H1 (cell line): ENCODE measurements around the gene PRG3. TPM values are rescaled to one million over a fixed set of nuclear protein-coding genes. Genes with fewer than 3 reads are reported as not detected.

Source experiments
- CTCF ChIA-PET: fragments of 300-600 bp; sonication (Branson Sonifier 250); formaldehyde crosslinking; loops from one replicate; lab custom pipeline; 2021; ENCODE audit not compliant: partially characterized antibody; lab: Charles Lee
- POLR2A ChIA-PET: fragments of 300-600 bp; sonication (Branson Sonifier 250); formaldehyde crosslinking; loops from one replicate; lab custom pipeline; 2021; ENCODE audit warnings: inconsistent platforms; ENCODE audit not compliant: partially characterized antibody; lab: Charles Lee
- DNase-seq, 2 experiments: peaks; one replicate each; pipeline versions ENCODE4 v3.0.0 to v3.0.0-alpha.2; 2010 to 2022; ENCODE audit warnings: low spot score in 2 of 2, low read depth in 1 of 2, mixed read lengths in 1 of 2
- FAIRE-seq: peaks from 2 replicates; lab custom pipeline; 2011; peaks lifted over from hg19 to GRCh38; lab: Jason Lieb, UNC
- H2AFZ ChIP-seq: 2 replicates; pipeline ENCODE4 v1.8.1; 2012; ENCODE audit warnings: low read length, inconsistent platforms
- H2AK5ac ChIP-seq: 2 replicates; pipeline ENCODE4 v1.6.1; 2013; ENCODE audit warnings: low read depth, low read length
- H2BK120ac ChIP-seq: replicated peaks from 2 replicates; pipeline ENCODE3; 2013; ENCODE audit warnings: low read depth, low read length, inconsistent platforms
- H2BK12ac ChIP-seq: 2 replicates; pipeline ENCODE4 v1.6.1; 2013; ENCODE audit warnings: low read depth, low read length
- H2BK15ac ChIP-seq: 2 replicates; pipeline ENCODE4 v1.6.1; 2013; ENCODE audit warnings: low read length
- H2BK20ac ChIP-seq: 2 replicates; pipeline ENCODE4 v1.6.1; 2013; ENCODE audit warnings: low read length
- H2BK5ac ChIP-seq: 2 replicates; pipeline ENCODE4 v1.6.1; 2013; ENCODE audit warnings: low read depth, low read length
- H3K14ac ChIP-seq: 2 replicates; pipeline ENCODE4 v1.6.1; 2013; ENCODE audit warnings: inconsistent platforms; ENCODE audit not compliant: insufficient read length
- H3K18ac ChIP-seq: 2 replicates; pipeline ENCODE4 v1.6.1; 2013; ENCODE audit warnings: low read length; ENCODE audit errors: extremely low read depth
- H3K23ac ChIP-seq: 2 replicates; pipeline ENCODE4 v1.6.1; 2013; ENCODE audit warnings: inconsistent platforms; ENCODE audit not compliant: insufficient read length
- H3K23me2 ChIP-seq: 2 replicates; pipeline ENCODE4 v1.6.1; 2013; ENCODE audit warnings: low read depth, low read length
- H3K27ac ChIP-seq: 2 replicates; pipeline ENCODE4 v1.6.1; 2011; ENCODE audit warnings: low read depth, low read length, inconsistent platforms
- H3K27me3 ChIP-seq, 4 experiments: replicated peaks in 1 of 4; 1 replicate in 1 of 4; 2 replicates in 3 of 4; pipeline versions ENCODE4 v1.6.1 to v1.8.1; 2011 to 2013; ENCODE audit warnings: low read length in 3 of 4, mild to moderate bottlenecking in 3 of 4, inconsistent platforms in 2 of 4, mixed read lengths in 2 of 4, moderate library complexity in 1 of 4; ENCODE audit not compliant: control insufficient read depth in 3 of 4, insufficient read depth in 3 of 4; ENCODE audit errors: extremely low read depth in 1 of 4
- H3K36me3 ChIP-seq, 4 experiments: 2 replicates each; pipeline versions ENCODE4 v1.6.1 to v1.8.1; 2011 to 2013; ENCODE audit warnings: mild to moderate bottlenecking in 4 of 4, low read length in 3 of 4, moderate library complexity in 2 of 4, control low read depth in 1 of 4, inconsistent platforms in 1 of 4; ENCODE audit not compliant: insufficient read depth in 4 of 4, control insufficient read depth in 2 of 4
- H3K4ac ChIP-seq: replicated peaks from 2 replicates; pipeline ENCODE3; 2013; ENCODE audit warnings: low read length, low read depth, mixed read lengths, inconsistent platforms; ENCODE audit not compliant: insufficient read length
- H3K4me1 ChIP-seq, 4 experiments: replicated peaks in 1 of 4; 1 replicate in 1 of 4; 2 replicates in 3 of 4; pipeline versions ENCODE4 v1.6.1 to v1.8.1; 2011 to 2013; ENCODE audit warnings: low read length in 3 of 4, inconsistent platforms in 2 of 4, mixed read lengths in 1 of 4; ENCODE audit not compliant: insufficient read depth in 4 of 4, control insufficient read depth in 3 of 4
- H3K4me2 ChIP-seq, 2 experiments: 2 replicates each; pipeline versions ENCODE4 v1.6.1 to v1.8.1; 2011 to 2013; ENCODE audit warnings: low read depth in 2 of 2, low read length in 2 of 2, control low read depth in 1 of 2, inconsistent platforms in 1 of 2, mild to moderate bottlenecking in 1 of 2; ENCODE audit not compliant: insufficient read depth in 1 of 2
- H3K4me3 ChIP-seq, 4 experiments: fragments of 200-600, 300-600 bp in 1 of 4; sonication (generic), shearing (Covaris generic), sonication (Bioruptor Twin) in 1 of 4; 2 replicates each; pipeline versions ENCODE4 v1.5.1 to v1.8.1; 2011 to 2016; ENCODE audit warnings: low read length in 4 of 4, low read depth in 3 of 4, control low read depth in 2 of 4, inconsistent platforms in 2 of 4, mild to moderate bottlenecking in 2 of 4, mixed read lengths in 1 of 4, moderate library complexity in 1 of 4; ENCODE audit not compliant: insufficient read depth in 2 of 4; ENCODE audit errors: extremely low read depth in 1 of 4
- H3K56ac ChIP-seq: replicated peaks from 2 replicates; pipeline ENCODE3; 2013; ENCODE audit warnings: low read depth, mild to moderate bottlenecking, mixed read lengths, low read length, inconsistent platforms; ENCODE audit not compliant: insufficient read length
- H3K79me1 ChIP-seq: 2 replicates; pipeline ENCODE4 v1.6.1; 2013; ENCODE audit warnings: low read depth, low read length, control low read depth
- H3K79me2 ChIP-seq, 2 experiments: 2 replicates each; pipeline versions ENCODE4 v1.6.1 to v1.8.1; 2012 to 2013; ENCODE audit warnings: low read length in 2 of 2, mild to moderate bottlenecking in 2 of 2, inconsistent platforms in 1 of 2; ENCODE audit not compliant: insufficient read depth in 2 of 2, control insufficient read depth in 1 of 2
- H3K9ac ChIP-seq, 4 experiments: replicated peaks in 1 of 4; 1 replicate in 1 of 4; 2 replicates in 3 of 4; pipeline versions ENCODE4 v1.6.1 to v1.8.1; 2011 to 2013; ENCODE audit warnings: low read depth in 3 of 4, low read length in 3 of 4, control low read depth in 2 of 4, mild to moderate bottlenecking in 2 of 4, moderate library complexity in 2 of 4, inconsistent platforms in 1 of 4; ENCODE audit errors: extremely low read depth in 1 of 4
- H3K9me3 ChIP-seq, 2 experiments: 2 replicates each; pipeline versions ENCODE4 v1.6.1 to v1.8.1; 2012 to 2013; ENCODE audit warnings: mild to moderate bottlenecking in 2 of 2, moderate library complexity in 2 of 2, control low read depth in 1 of 2, inconsistent platforms in 1 of 2, low read depth in 1 of 2, low read length in 1 of 2, mixed read lengths in 1 of 2; ENCODE audit not compliant: insufficient read depth in 2 of 2
- H4K20me1 ChIP-seq, 2 experiments: replicated peaks in 1 of 2; 2 replicates each; pipeline versions ENCODE3 to v1.8.1; 2011 to 2013; ENCODE audit warnings: inconsistent platforms in 2 of 2, low read length in 2 of 2, mild to moderate bottlenecking in 1 of 2; ENCODE audit not compliant: insufficient read depth in 2 of 2, control insufficient read depth in 1 of 2
- H4K5ac ChIP-seq: 2 replicates; pipeline ENCODE4 v1.6.1; 2013; ENCODE audit warnings: low read length, low read depth, mixed read lengths, inconsistent platforms; ENCODE audit not compliant: insufficient read length
- H4K8ac ChIP-seq: 2 replicates; pipeline ENCODE4 v1.8.0; 2013; ENCODE audit warnings: mild to moderate bottlenecking, moderate library complexity, low read length, inconsistent platforms; ENCODE audit not compliant: insufficient read depth; ENCODE audit errors: extremely low read depth
- H4K91ac ChIP-seq: replicated peaks from 2 replicates; pipeline ENCODE3; 2013; ENCODE audit warnings: low read length, mixed read lengths, inconsistent platforms; ENCODE audit not compliant: insufficient read length
- E2F6 ChIP-seq: IDR thresholded peaks from 2 replicates; pipeline ENCODE4 v1.6.1; 2012; ENCODE audit warnings: inconsistent platforms
- POU5F1 ChIP-seq: IDR thresholded peaks from 2 replicates; pipeline ENCODE4 v1.6.1; 2011; ENCODE audit warnings: low read depth, mild to moderate bottlenecking, low read length, moderate library complexity
- TAF7 ChIP-seq: optimal IDR thresholded peaks from 2 replicates; pipeline ENCODE3; 2011; ENCODE audit warnings: low read depth, mild to moderate bottlenecking, inconsistent platforms, low read length, moderate library complexity, borderline replicate concordance
- WGBS, 2 experiments: shearing (Covaris generic) in 1 of 2; methylation state at CpG; one replicate each; pipeline versions ENCODE4 v1.1.6 to v1.1.7; 2013 to 2015; ENCODE audit warnings: low lambda C conversion rate in 2 of 2, mixed read lengths in 2 of 2, inconsistent platforms in 1 of 2, low coverage in 1 of 2, missing lambda C conversion rate in 1 of 2; ENCODE audit not compliant: insufficient replicate concordance in 2 of 2, insufficient coverage in 1 of 2, insufficient read length in 1 of 2; ENCODE audit errors: extremely low coverage in 1 of 2, missing lambda C conversion rate in 1 of 2; 5-methylcytosine and 5-hydroxymethylcytosine counted together
- polyA plus RNA-seq, 7 experiments: library from polyadenylated mRNA; depleted of rRNA in 3 of 7; stranded (reverse) in 5 of 7; unstranded in 2 of 7; fragments of >200 nt in 5 of 7; fragments of 200-250 nt in 2 of 7; gene quantifications; 1 replicate in 5 of 7; 2 replicates in 1 of 7; 4 replicates in 1 of 7; pipeline versions ENCODE4 v1.2.1 to v1.2.3, GENCODE V29; 2011 to 2013; ENCODE audit warnings: missing spikeins in 2 of 7, mixed read lengths in 2 of 7
- total RNA-seq: library from RNA; stranded (reverse); fragmentation: NEBNext Ultra II Directional; extraction: Animal tissue kit (Norgen Biotek cat#: 25700); gene quantifications from 2 replicates; pipeline ENCODE4 v1.2.1, GENCODE V29; 2021

Gene PRG3
- total and polyA plus RNA-seq, 2 of the 8 experiments (the other 6 are each of a cell fraction or from before 2014, with no cell fraction given), result not detected

GRCh38 chr11:57406337-57406904 is 25.5 kb upstream of the PRG3 start:
- CTCF ChIA-PET, result interaction anchor here (0.6 to 1.0 kb wide), 2 partner anchors 19 to 111 kb away, joined by 3 read pairs; no protein-coding TSS in a partner anchor
- Histone ChIP-seq H2BK20ac (no peak overlapping the region), H3K4ac (no peak overlapping the region), H3K27me3 (no peaks in the 10 kb centered on the region), H3K9ac (no peak overlapping the region; a peak in 1 of 7 replicates), H3K23ac (no peak overlapping the region), H2BK15ac (no peak overlapping the region), H3K79me2 (no peaks in the 10 kb centered on the region), H4K5ac (no peak overlapping the region), H3K4me2 (no peak overlapping the region), H3K23me2 (no peaks in the 10 kb centered on the region), H2AK5ac (no peak overlapping the region), H4K8ac (no peak overlapping the region), H3K18ac (no peak overlapping the region), H3K4me3 (no peak overlapping the region), H4K20me1 (peaks cover 0 to 1% of the 10 kb centered on the region in 2 experiments), H3K27ac (no peak overlapping the region), H4K91ac (no peak overlapping the region), H3K4me1 (no peaks in the 10 kb centered on the region), H2AFZ (no peak overlapping the region), H3K9me3 (no peaks in the 10 kb centered on the region), H2BK5ac (no peak overlapping the region), H2BK12ac (no peak overlapping the region), H3K56ac (no peak overlapping the region), H3K79me1 (no peaks in the 10 kb centered on the region; the same call in 1 of the 2 replicates), H3K14ac (no peak overlapping the region), H3K36me3 (peaks cover 4 to 27% (median 19%) of the 10 kb centered on the region in 4 experiments; a peak in 6 of 8 replicates), H2BK120ac (no peak overlapping the region)
- POLR2A ChIA-PET, result interaction anchor here (0.8 to 1.8 kb wide), 4 partner anchors 11 to 48 kb away, joined by 3 to 5 read pairs (median 4); no protein-coding TSS in a partner anchor
- FAIRE-seq, result no peak
- TF ChIP-seq E2F6 (no peak), TAF7 (no peak), POU5F1 (no peak)
- no peak for DNase-seq
- 90% methylated on average over 4 of the region's 4 CpGs; no CpG with 5 or more reads in 1 of the 2 experiments for WGBS, 2 experiments
